Measurements from ENCODE around the gene TNS3. TPM values are rescaled to one million over a fixed set of nuclear protein-coding genes. Genes with fewer than 3 reads are reported as not detected.

TNS3 gene
- polyA plus RNA-seq, 1 of the 3 experiments (the other 2 are of a cell fraction), result 72.3 TPM

DNA sequence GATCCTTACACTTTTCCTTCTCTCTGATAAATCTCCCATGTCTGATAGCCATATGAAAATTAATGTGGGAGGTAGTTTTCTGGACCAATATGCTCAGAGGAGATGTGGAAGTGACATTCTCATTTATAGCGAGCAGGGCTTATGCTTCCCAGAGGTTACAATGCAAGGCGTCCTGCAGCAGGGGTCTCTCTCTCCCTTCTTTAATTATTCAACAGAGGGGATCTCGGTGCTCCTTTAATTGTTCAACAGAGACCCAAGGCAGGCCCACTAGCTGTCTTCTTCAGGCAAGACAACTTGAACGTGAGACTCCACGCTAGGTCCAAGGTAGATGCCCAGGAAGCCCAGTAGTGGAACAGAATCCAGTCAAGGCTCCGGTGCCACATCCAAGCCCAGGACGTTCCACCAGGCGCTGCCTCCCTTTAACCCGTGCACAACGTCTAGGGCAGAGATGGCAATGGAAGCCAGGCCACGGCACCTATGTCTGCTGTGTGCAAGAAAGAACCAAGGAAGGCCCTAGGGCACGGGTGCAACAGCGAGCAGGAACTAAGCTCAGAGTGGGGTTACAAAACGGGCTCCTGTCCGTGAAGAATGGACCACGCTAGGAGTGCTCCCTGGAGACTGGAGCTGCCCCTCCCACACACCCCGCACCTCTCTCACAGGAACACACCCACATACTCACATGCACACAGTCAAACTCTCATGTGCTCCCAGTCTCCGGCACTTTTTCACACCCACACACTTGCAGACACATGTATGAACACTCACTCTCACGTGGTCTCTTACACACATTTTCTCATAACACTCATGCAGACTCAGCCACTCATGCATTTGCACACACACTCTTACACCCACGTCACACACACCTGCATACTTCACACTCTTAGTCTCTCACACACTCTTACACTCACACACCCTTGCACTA, 230.4 kb downstream of the TNS3 start:
- ChIA-PET CTCF (interaction anchor here (1.3 to 3.7 kb wide), 3 partner anchors 8 to 85 kb away, joined by 3 to 16 read pairs (median 4); no protein-coding TSS in a partner anchor), POLR2A (no interaction called here)
- peaks cover 0 to 16% of the 10 kb centered on the region in 2 experiments; a peak in 1 of 4 replicates for H3K4me1 ChIP-seq (ENCODE audit: control insufficient read depth in 1 of 2, insufficient read depth in 2 of 2, low read depth in 1 of 2, low read length in 1 of 2)
- H2AFZ ChIP-seq (ENCODE audit: low read depth), result no peak overlapping the region
- H3K9ac ChIP-seq, result no peak overlapping the region
- no peak overlapping the region for H3K4me2 ChIP-seq
- H4K20me1 ChIP-seq (ENCODE audit: insufficient read depth), result peaks cover 51% of the 10 kb centered on the region
- peaks cover 9 to 39% of the 10 kb centered on the region in 2 experiments for H3K36me3 ChIP-seq (replicated peaks in 1 of 2; ENCODE audit: control insufficient read depth in 1 of 2, insufficient read depth in 2 of 2, low read length in 1 of 2)
- no peaks in the 10 kb centered on the region for H3F3A ChIP-seq (replicated peaks; ENCODE audit: insufficient read depth)
- no peaks in the 10 kb centered on the region for H3K27me3 ChIP-seq (ENCODE audit: insufficient read depth)
- DNase-seq, result no peak
- no peaks in the 10 kb centered on the region for H3K9me2 ChIP-seq
- no peaks in the 10 kb centered on the region; the same call in 1 of the 2 replicates for H3K79me2 ChIP-seq (ENCODE audit: insufficient read depth)
- WGBS (ENCODE audit: low lambda C conversion rate), result 95% methylated on average over 20 of the region's 20 CpGs
- no peak overlapping the region for H3K27ac ChIP-seq (ENCODE audit: low read depth in 2 of 2, low read length in 1 of 2)
- TF ChIP-seq RAD21 (IDR thresholded peaks at IDR 0.05; ENCODE audit: low read length), result peak; percentile 52
- no peak for TF ChIP-seq POLR2AphosphoS5 (IDR thresholded peaks at IDR 0.05; ENCODE audit: low read depth, low read length)
- no peaks in the 10 kb centered on the region for H3K9me3 ChIP-seq
- no peak overlapping the region for H3K4me3 ChIP-seq (ENCODE audit: low read depth in 2 of 2, low read length in 1 of 2)

DNA sequence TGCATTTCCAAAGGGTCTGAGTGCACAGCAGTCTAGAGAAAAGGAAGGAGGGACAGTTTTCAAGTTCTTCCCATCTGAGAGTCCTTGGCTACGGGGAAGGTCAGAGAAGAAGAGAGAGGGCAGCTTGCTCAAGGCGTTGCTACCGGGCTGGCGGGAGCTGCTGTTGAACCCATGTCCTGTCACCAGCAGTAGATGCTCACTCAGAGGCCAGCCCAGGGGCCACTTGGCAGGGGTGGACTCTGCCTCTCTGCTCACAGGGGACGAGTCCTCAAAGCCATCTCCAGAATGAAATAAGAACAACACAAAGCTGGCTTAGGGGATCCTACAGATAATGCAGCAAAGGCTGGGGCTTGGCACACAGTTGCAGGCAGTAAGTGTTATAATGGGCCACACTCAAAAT, 231.5 kb downstream of the TNS3 start:
- H3F3A ChIP-seq (replicated peaks; ENCODE audit: insufficient read depth), result no peaks in the 10 kb centered on the region
- no peak for TF ChIP-seq GATA2 (CRISPR knock-in tag; IDR thresholded peaks at IDR 0.05)
- no peak for TF ChIP-seq RCOR1 (IDR thresholded peaks at IDR 0.05; ENCODE audit: low read length)
- TF ChIP-seq, protein P1, sequence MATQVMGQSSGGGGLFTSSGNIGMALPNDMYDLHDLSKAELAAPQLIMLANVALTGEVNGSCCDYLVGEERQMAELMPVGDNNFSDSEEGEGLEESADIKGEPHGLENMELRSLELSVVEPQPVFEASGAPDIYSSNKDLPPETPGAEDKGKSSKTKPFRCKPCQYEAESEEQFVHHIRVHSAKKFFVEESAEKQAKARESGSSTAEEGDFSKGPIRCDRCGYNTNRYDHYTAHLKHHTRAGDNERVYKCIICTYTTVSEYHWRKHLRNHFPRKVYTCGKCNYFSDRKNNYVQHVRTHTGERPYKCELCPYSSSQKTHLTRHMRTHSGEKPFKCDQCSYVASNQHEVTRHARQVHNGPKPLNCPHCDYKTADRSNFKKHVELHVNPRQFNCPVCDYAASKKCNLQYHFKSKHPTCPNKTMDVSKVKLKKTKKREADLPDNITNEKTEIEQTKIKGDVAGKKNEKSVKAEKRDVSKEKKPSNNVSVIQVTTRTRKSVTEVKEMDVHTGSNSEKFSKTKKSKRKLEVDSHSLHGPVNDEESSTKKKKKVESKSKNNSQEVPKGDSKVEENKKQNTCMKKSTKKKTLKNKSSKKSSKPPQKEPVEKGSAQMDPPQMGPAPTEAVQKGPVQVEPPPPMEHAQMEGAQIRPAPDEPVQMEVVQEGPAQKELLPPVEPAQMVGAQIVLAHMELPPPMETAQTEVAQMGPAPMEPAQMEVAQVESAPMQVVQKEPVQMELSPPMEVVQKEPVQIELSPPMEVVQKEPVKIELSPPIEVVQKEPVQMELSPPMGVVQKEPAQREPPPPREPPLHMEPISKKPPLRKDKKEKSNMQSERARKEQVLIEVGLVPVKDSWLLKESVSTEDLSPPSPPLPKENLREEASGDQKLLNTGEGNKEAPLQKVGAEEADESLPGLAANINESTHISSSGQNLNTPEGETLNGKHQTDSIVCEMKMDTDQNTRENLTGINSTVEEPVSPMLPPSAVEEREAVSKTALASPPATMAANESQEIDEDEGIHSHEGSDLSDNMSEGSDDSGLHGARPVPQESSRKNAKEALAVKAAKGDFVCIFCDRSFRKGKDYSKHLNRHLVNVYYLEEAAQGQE (IDR thresholded peaks at IDR 0.05; ENCODE audit: low read depth, low read length), result no peak
- no peak for TF ChIP-seq MXI1 (IDR thresholded peaks at IDR 0.05; ENCODE audit: low read depth, low read length)
- no peak for TF ChIP-seq RXRA (IDR thresholded peaks at IDR 0.05; ENCODE audit: borderline replicate concordance, low read depth)
- TF ChIP-seq MEF2A (IDR thresholded peaks at IDR 0.05; ENCODE audit: borderline replicate concordance, low read depth), result no peak
- no peak for TF ChIP-seq ELF1 (IDR thresholded peaks at IDR 0.05)
- TF ChIP-seq FOXJ3 (CRISPR knock-in tag; IDR thresholded peaks at IDR 0.05), result no peak
- TF ChIP-seq TAF1 (IDR thresholded peaks at IDR 0.05; ENCODE audit: borderline replicate concordance, low read depth, low read length), result no peak
- TF ChIP-seq, protein P2, sequence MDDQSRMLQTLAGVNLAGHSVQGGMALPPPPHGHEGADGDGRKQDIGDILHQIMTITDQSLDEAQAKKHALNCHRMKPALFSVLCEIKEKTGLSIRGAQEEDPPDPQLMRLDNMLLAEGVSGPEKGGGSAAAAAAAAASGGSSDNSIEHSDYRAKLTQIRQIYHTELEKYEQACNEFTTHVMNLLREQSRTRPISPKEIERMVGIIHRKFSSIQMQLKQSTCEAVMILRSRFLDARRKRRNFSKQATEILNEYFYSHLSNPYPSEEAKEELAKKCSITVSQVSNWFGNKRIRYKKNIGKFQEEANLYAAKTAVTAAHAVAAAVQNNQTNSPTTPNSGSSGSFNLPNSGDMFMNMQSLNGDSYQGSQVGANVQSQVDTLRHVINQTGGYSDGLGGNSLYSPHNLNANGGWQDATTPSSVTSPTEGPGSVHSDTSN (IDR thresholded peaks at IDR 0.05), result no peak
- no peak for TF ChIP-seq RFX5 (IDR thresholded peaks at IDR 0.05; ENCODE audit: low read length)
- TF ChIP-seq EP300 (IDR thresholded peaks at IDR 0.05; ENCODE audit: borderline replicate concordance in 1 of 2, low read depth in 1 of 2, low read length in 1 of 2), result no peak
- no peak for TF ChIP-seq SIN3A (IDR thresholded peaks at IDR 0.05; ENCODE audit: borderline replicate concordance, low read depth, low read length)
- H3K4me2 ChIP-seq, result no peak overlapping the region
- H3K9me3 ChIP-seq, result no peaks in the 10 kb centered on the region
- peaks cover 40% of the 10 kb centered on the region for H4K20me1 ChIP-seq (ENCODE audit: insufficient read depth)
- H3K4me1 ChIP-seq (ENCODE audit: control insufficient read depth in 1 of 2, insufficient read depth in 2 of 2, low read depth in 1 of 2, low read length in 1 of 2), result peaks cover 0 to 10% of the 10 kb centered on the region in 2 experiments; a peak in 1 of 4 replicates
- no peak overlapping the region for H3K27ac ChIP-seq (ENCODE audit: low read depth in 2 of 2, low read length in 1 of 2)
- POLR2A ChIA-PET, result no interaction called here
- DNase-seq, result no peak
- no peaks in the 10 kb centered on the region for H3K27me3 ChIP-seq (ENCODE audit: insufficient read depth)
- CTCF ChIA-PET, result interaction anchor here (0.6 to 3.7 kb wide), 4 partner anchors 16 to 760 kb away, joined by 3 to 16 read pairs (median 3); no protein-coding TSS in a partner anchor
- no peak overlapping the region for H3K4me3 ChIP-seq (ENCODE audit: low read depth in 2 of 2, low read length in 1 of 2)
- H3K9ac ChIP-seq, result no peak overlapping the region
- 95% methylated on average over 5 of the region's 5 CpGs for WGBS (ENCODE audit: low lambda C conversion rate)
- H3K9me2 ChIP-seq, result no peaks in the 10 kb centered on the region
- peaks cover 13 to 42% of the 10 kb centered on the region in 2 experiments for H3K36me3 ChIP-seq (replicated peaks in 1 of 2; ENCODE audit: control insufficient read depth in 1 of 2, insufficient read depth in 2 of 2, low read length in 1 of 2)
- no peaks in the 10 kb centered on the region for H3K79me2 ChIP-seq (ENCODE audit: insufficient read depth)
- no peak overlapping the region for H2AFZ ChIP-seq (ENCODE audit: low read depth)

All from SK-N-SH (cell line).